Mammary epithelial cell (primary cell): ENCODE measurements around the gene BRINP3.

Experiments
- EZH2 ChIP-seq: IDR thresholded peaks from 2 replicates; pipeline ENCODE4 v1.6.1; 2012; ENCODE audit warnings: low read length, inconsistent platforms, borderline replicate concordance
- TF ChIP-seq, protein P1 (sequence below), 2 donors: IDR thresholded peaks in 1 of 2; conservative IDR thresholded peaks in 1 of 2; 2 replicates each; pipeline ENCODE4 v1.5.1; 2011 to 2012; ENCODE audit warnings: inconsistent platforms in 2 of 2, low read length in 2 of 2, mild to moderate bottlenecking in 2 of 2, control low read depth in 1 of 2, low read depth in 1 of 2; ENCODE audit not compliant: insufficient read depth in 1 of 2; ENCODE audit errors: extremely low read depth in 1 of 2

DNA sequence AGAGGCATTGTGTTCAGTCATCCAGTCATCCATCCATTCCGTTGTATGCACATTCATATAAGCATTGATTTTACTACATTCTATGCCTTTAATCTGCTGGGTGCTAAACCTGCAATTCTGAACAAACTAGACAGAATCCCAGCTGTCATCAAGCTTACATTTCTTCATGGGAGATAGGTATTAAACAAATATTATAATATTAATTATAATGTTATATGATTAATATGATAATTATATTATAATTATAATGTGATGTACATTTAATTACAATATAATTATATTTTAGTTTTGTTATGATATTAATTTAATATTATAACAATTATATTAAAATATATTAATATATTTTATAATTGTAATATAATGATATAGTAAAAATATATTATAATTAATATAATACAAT, 112.4 kb downstream of the BRINP3 start:
- TF ChIP-seq, protein P1, sequence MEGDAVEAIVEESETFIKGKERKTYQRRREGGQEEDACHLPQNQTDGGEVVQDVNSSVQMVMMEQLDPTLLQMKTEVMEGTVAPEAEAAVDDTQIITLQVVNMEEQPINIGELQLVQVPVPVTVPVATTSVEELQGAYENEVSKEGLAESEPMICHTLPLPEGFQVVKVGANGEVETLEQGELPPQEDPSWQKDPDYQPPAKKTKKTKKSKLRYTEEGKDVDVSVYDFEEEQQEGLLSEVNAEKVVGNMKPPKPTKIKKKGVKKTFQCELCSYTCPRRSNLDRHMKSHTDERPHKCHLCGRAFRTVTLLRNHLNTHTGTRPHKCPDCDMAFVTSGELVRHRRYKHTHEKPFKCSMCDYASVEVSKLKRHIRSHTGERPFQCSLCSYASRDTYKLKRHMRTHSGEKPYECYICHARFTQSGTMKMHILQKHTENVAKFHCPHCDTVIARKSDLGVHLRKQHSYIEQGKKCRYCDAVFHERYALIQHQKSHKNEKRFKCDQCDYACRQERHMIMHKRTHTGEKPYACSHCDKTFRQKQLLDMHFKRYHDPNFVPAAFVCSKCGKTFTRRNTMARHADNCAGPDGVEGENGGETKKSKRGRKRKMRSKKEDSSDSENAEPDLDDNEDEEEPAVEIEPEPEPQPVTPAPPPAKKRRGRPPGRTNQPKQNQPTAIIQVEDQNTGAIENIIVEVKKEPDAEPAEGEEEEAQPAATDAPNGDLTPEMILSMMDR (conservative IDR thresholded peaks at IDR 0.05 in 1 of 2, IDR thresholded peaks at IDR 0.05 in 1 of 2; ENCODE audit: extremely low read depth in 1 of 2, insufficient read depth in 1 of 2, low read depth in 1 of 2, low read length in 2 of 2) = no peak
- TF ChIP-seq EZH2 = no peak
